Activated CD4-positive, alpha-beta T cell treated with anti-CD3 and anti-CD28 coated beads, Interleukin-2, Interleukin-4, amounts not matched to agents 100 ng/mL and 50 ng/mL, durations not matched to agents 16 hours and 8 hours (primary cell): ENCODE results near the gene PIK3C3.

ENCODE experiments used
- DNase-seq: peaks from one replicate; pipeline ENCODE4 v3.0.0-alpha.2; 2020; ENCODE audit warnings: low spot score

The PIK3C3 gene

GRCh38 chr18:41954827-41955613 is at the start of gene PIK3C3:
Gene PIK3C3, plus strand, starts transcription at chr18:41955234. Its CDS starts 58 bp downstream, at chr18:41955292.
- DNase-seq, result peak; percentile 97

DNA sequence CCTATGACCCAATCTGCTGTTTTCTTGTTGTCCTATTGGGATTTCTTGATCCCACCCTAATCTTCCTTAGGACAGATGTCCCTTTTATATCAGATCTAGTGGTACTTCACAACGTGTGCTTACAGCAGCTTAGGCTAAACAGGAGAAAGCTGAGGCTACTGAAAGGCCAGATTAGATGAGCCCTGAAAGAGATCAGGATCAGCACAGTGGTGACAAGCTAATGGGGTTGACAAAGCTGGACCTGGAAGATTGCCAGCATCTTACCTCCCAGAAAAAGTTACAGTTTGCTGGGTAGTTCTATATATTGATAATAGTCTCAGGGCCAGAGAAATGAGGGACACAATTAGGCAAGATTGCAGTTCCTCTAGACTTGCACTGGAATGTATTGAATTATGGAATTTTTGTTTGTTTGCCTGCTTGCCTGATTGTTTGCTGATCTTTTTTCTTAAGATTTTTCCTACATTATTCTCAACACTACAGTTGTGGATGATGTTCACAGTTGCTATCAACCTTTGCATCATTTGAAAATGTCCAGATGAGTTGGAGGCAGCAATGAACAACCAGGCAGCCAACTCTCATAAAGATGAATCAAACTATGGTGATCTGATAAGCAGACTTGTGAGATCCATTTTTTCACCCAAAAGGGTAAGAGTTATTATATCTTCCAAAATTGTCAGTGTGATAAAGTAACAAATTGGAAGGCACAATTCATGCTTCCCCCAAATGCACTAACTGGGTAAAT is 49.1 kb upstream of the PIK3C3 start:
- peak; percentile 1 for DNase-seq

DNA sequence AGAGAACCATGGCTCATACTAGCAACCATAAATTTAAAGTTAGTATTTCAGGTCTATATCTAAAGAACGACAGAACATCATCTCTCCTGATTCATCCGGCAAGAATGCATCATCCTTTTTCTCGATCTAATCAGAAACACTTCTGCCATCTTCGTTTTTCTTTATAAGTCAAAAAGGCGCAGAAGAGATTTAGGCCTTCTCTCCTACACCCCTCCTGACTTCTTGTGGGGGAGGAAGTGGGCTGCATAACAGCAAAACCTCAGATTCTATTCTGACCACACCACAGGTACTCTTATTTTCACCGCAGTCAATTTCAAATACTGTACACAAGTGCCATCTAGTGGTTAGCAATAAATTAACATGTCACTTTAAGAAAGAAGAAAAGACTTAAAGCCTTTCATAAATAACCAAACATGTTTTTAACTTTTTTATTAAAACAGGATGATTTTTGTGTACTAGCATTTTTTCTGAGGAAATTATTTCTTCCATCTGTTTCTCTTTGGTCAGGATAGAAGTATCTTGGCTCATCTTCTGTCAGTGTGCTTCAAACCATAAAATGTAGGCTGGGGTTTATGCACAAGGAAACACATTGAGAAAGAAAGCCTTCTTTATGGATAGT is 48.4 kb upstream of the PIK3C3 start:
- DNase-seq, result peak; percentile 67

GRCh38 chr18:41917181-41917580 is 37.9 kb upstream of the PIK3C3 start:
- no peak for DNase-seq

DNA sequence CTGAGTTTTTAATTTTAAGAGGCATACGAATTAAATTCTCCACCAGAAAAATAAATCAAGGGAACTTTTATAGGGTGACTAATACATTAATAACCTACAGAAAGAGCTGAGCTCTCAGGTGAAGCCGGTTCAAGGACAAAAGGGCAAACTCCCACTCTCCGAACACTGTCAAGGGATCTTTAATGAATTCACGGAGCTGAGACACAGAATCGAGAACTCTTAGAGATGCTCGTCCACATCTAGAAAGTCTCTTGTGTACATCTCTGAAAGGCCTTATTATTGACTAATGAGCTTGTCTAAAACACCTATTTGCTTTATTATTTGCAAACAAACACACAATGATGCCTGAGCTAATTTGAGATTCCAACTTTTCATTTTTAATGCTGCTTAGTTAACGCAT is 33.3 kb upstream of the PIK3C3 start:
- no peak for DNase-seq

DNA sequence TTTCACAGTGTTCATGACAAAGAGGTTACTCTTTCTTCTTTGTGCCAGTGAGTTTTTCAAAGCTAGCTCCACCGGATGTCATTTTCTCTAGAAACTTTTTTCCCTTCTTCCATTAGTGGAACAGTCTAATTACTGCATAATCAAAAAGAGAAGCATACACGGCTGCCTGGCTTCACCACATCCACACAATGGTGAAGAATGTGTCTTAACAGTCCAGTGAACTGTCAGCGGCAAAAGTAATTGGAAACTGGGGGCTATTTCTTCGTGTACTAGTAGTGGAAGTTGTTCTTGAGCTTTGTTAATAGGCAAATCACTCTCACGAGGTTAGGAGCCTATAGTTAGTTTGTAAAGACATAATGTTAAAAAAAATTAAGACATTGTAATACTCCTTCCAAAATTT is 32.9 kb upstream of the PIK3C3 start:
- DNase-seq, result no peak

GRCh38 chr18:41922841-41923240 is 32.2 kb upstream of the PIK3C3 start:
- DNase-seq, result no peak

- no peak for DNase-seq
These were observed 31.6 kb upstream of the PIK3C3 start for GRCh38 chr18:41923446-41923845.

- DNase-seq, result no peak
These were observed 26.5 kb upstream of the PIK3C3 start for GRCh38 chr18:41928581-41928980.

- no peak for DNase-seq
These were observed 22.1 kb upstream of the PIK3C3 start for GRCh38 chr18:41932899-41933298.

DNA sequence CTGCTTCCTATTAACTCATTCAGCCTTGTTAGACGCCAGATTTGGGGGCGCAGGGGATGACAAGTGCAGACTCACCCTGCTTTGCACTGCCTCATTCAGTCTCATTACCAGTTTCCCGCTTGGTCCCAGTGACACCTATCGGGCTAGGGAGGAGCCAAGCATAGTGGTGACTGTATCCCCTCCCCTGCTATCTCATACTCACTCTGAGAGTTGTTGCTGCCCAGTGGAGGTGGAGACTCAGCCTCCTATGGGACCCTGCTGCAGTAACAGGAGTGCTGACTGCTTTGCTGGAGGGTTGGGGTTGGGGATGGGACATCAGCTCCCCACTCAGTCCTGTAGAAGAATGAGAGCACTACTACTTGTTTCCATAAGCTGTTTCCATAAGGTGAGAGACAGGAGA is 21.3 kb upstream of the PIK3C3 start:
- DNase-seq, result no peak

DNA sequence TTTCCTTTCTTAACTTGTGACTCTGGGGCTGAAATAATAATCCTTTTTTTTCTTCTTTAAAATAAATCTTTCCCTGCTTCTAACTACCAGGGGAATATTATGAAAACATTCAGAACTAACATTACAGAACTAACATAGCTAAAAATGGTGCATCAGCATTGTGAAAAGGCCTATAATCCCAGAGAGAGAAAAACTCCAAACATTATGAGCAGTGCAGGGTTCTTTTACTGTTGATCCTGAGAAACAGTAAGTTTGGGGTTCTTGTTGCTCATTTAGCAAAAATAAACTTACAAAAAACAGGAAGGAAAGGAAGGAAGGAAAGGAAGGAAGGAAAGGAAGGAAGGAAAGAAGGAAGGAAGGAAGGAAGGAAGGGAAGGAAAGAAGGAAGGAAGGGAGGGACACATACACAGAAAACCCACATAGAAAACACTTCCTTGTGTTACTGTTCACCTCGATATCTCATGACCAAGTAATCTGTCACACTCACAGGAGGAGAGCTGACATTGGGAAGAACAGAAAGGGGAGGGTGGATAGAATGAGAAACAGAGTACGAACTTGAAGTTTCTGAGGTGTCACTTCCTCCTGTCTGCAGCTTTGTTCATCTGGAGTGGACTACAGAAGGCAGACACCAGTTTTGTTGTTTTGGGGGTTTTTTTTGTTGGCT is 18.4 kb upstream of the PIK3C3 start:
- no peak for DNase-seq

DNA sequence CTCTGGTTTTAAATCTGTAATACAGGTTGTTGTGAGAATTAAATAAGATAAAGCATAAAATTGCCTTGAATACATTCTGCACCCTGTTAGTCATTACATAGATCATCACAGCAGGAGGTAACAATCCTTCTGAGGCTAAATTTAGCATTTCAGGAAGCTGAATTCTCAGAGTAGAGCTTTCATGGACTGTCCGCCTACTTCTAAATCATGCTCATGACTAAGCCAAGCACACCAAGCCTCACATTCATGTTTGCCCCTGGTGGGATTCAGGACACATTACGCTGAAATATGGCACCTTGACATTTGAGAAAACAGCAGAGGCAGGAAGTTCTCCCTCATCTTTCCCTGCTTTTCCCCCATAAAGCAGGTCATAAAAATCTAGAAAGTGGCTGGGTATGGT is 16.6 kb upstream of the PIK3C3 start:
- DNase-seq, result no peak

- DNase-seq, result no peak
These were observed 15.7 kb upstream of the PIK3C3 start for GRCh38 chr18:41939326-41939725.

DNA sequence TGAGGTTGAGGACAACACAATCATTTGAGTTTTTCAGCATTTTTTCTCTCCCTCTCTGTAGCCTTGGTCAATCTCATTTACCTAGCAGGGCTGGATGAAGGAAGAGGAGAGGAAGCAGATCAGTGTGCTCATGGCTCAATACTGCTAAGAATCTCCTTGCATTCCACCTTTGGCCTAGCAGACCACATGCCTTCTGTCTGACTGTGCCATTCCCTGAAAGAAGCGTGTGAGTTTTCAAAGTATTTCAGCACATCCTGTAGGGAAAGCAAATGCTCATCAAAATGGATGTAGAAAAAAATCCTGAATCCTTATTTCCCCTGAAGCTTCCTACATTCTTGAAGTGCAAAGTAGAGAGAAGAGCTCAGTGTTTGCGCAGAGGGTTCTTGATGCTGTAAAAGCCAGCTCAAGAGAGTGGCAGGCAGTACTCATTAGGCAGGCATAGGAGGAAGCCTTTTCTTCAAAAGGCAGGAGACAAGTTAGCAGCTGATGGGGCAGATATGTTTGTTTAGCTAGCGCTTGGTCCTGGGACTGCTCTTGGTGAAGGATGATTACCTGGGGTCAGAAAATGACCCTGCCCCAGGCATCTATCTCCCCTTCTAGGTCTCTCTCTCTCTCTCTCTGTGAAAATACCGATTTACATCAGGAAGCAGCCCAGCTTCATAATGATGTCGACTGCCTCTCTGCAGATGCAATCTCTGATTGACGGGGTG is 14.4 kb upstream of the PIK3C3 start:
- DNase-seq, result no peak

DNA sequence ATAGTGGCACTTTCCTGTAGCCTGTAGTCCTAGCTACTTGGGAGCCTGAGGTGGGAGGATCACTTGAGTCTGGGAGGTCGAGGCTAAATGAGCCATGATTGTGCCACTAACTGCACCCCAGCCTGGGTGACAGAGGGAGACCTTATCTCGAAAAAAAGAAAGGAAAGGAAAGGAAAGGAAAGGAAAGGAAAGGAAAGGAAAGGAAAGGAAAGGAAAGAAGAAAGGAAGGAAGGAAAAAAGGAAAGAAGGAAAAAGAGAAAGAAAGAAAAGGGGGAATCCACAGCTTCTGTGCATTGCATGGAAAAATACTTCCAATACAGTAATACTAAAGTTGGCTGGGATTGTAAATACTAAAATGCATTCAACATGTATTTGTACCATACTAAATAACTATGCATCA is 12.8 kb upstream of the PIK3C3 start:
- no peak for DNase-seq

- DNase-seq, result peak; percentile 39
These were observed 6.4 kb upstream of the PIK3C3 start for GRCh38 chr18:41948544-41949110.

GRCh38 chr18:41949206-41949920 is 5.7 kb upstream of the PIK3C3 start:
- no peak for DNase-seq

DNA sequence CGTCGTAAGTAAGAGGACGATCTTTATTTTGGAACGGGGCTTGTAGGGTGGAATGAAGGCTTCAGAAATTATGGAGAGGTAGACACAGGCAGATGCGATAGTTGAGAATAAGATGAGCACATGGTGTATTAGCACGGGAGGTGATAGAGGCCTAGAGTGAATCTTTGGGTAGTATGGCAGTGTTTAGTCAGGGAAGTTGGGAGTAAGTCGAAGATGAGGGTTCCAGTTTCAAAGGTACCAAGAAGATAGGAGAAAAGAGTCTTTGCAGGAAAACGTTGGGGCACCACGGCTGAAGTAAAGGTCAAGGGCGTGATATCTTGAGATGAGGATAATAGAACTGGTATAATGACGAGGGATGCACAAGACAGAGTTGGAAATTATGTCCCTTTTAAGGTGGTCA is 654 bp downstream of the PIK3C3 start:
- no peak for DNase-seq

DNA sequence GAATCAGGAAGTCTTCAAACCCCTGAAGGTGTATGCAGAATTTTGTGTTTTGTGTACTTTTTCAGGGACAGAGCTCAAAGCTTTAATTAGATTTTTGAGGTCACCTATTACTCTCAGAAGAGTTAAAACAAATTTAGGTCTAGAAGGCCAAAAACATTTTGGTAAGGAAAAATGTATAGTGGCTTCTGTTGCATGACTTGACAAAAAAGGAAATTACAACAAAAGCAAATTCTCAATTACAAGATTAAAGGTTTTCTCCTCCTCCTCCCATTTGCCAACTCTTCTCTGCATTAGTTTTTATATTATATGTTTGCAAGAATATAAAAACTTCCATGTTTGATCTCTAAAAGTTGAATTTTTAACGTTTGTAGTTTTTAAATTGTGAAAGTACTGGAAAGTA is 4.0 kb downstream of the PIK3C3 start:
- no peak for DNase-seq
